GM18507 (cell line): ENCODE measurements around the gene F5.

ENCODE experiments used
- DNase-seq: peaks from one replicate; pipeline ENCODE4 v3.0.0; 2011; ENCODE audit warnings: low read depth; ENCODE audit not compliant: insufficient read length; ENCODE audit errors: extremely low spot score
- FAIRE-seq: peaks from 2 replicates; lab custom pipeline; 2011; peaks lifted over from hg19 to GRCh38; lab: Jason Lieb, UNC

F5 gene

DNA sequence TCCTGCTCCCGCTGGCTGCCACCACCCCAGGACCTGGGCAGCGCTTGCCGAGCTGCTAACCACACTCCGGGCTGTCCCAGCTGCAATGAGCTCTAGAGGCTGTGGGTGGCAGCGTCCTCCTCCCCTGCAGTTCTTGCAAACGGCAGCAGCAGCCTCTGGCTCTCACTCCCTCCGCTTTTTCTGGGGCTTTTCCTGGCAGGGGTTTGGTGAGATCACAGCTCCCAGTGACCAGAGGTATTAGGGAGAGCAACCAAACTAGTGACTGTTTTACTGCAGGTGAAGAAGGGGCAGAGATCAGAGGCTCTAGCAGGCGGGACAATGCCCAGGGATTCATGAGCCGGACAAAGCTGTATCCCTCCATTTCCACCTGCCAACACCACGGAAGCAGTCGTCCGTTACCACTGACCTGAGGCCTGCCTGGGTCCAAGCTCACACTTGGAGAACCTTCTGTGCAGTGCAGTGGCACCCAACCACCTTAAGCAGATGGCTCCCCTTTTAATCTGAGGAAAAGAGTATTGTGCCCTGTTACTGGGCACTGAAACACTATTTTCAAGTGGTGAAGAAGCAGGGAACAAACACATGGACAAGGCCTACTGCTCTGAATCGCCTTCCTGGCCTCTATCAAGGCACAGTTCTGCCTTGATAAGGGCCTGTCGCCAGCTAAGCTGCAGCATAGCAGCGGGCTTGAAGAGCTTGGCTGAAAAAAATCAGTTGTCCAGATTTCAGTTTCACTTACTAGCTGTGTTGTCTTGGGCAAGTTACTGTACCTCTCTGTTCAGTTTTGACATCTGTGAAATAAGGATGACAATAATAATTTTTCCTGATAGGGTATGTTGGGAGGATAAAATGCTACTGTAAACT lies at the start of gene F5:
Gene F5 (minus strand): TSS at position 87 of the 861 bp plus-strand sequence. CDS start 95 bp downstream, outside the sequence.
- FAIRE-seq (peak; percentile 81), DNase-seq (peak; percentile 39)

DNA sequence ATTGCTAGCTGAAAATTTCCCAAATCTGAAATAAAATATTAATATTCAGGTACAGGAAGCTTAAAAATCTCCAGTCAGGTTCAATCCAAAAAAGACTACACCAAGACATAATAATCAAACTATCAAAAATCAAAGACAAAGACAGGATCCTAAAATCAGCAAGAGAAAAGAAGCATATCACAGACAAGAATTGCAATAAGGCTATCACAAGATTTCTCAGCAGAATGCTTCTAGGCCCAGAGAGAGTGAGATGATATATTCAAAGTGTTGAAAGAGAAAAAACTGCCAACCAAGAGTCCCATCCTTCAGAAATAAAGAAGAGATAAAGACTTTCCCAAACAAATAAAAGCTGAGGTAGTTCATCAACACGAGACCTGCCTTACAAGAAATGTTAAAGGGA lies 48.6 kb upstream of the F5 start:
- no peak for FAIRE-seq
- no peak for DNase-seq

DNA sequence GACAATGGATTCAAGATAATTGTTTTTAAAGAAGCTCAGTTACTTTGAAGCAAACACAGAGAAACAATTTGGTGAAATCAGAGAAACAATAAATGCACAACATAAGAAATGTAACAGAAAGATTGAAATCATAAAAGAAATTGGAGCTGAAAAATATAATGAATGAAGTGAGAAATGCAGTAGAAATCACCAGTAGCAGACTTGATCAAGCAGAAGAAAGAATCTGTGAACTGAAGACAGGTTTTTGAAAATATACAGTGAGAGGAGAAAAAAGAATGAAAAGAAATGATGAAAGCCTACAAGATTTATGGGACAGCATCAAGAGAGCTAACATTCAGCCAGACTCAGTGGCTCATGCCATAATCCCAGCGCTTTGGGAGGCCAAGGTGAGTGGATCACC lies 47.9 kb upstream of the F5 start:
- no peak for FAIRE-seq
- DNase-seq = no peak

DNA sequence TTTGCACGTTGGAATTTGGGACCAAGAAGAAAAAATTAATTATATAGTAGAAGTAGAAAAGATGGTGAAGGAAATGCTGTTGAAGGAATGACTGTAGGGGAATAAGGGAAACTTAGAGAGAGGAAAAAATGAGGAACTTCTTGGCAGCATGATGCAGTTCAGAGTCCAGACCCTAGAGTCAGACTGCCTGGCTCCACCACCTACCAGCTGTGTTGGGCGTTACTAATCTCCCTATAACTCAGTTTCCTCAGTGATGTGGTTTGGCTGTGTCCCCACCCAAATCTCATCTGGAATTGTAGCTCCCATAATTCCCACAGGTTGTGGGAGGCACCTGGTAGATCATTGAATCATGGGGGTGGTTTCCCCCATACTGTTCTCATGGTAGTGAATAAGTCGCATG lies 45.0 kb upstream of the F5 start:
- no peak for FAIRE-seq
- DNase-seq = no peak

DNA sequence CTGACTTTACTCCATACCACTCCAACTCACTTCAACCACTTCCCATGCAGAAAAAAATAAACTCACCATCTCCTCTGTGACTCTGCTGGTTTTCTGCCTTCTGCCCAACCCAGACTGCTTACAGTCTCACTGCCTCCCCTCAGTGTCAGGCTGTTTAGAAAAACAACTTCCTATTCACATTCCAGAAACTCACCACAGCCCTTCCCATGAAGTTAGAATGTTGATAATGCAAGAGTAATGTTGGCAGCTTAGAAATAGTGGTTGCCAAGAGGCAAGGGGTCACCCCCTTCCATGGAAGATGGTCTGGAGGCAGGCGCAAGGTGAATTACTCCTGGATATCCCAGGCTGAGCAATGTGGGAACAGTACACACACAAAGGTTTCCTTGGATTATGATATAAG lies 43.7 kb upstream of the F5 start, which contains the start of gene SELP:
Gene SELP (minus strand): TSS at position 119 of the 400 bp plus-strand sequence. CDS start 50 bp downstream, at position 69.
- DNase-seq = no peak
- FAIRE-seq = no peak

DNA sequence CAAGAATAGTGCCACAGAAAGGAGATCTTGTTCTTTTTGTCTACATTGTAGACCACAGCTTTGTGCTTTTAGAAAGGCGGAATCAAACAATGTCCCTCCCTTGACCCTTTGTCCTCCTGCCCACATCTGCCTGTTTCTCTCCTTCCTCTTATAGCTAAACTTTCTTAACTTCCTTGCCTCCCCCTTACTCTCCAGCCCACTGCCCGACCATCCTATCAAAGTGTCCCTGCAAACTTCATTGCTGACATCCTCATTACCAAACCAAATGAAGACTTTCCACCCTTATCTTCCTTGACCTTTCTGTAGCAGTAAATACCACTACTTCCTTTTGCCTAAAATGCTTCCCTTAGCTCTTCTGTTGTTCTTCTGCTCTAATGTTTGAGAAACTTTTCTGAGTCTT lies 38.6 kb upstream of the F5 start:
- FAIRE-seq (no peak), DNase-seq (no peak)

DNA sequence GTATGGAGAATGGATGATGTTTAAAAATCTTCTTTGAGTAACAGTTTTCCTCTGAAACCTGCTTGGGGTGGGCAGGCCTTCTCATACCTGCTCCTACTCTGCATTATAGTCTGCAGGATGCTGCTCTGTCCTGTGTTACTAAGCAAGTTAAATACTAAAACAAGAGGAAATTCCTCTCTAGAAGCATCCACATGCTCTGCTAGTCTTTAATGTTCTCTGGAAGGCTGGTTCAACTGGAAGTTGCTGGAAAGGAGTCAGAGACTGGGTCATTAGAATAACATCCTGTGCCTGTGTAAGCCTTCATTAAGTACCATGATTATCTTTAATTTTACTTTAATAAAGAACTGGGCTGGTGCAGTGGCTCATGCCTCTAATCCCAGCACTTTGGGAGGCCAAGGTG lies 37.8 kb upstream of the F5 start:
- DNase-seq (no peak), FAIRE-seq (no peak)

DNA sequence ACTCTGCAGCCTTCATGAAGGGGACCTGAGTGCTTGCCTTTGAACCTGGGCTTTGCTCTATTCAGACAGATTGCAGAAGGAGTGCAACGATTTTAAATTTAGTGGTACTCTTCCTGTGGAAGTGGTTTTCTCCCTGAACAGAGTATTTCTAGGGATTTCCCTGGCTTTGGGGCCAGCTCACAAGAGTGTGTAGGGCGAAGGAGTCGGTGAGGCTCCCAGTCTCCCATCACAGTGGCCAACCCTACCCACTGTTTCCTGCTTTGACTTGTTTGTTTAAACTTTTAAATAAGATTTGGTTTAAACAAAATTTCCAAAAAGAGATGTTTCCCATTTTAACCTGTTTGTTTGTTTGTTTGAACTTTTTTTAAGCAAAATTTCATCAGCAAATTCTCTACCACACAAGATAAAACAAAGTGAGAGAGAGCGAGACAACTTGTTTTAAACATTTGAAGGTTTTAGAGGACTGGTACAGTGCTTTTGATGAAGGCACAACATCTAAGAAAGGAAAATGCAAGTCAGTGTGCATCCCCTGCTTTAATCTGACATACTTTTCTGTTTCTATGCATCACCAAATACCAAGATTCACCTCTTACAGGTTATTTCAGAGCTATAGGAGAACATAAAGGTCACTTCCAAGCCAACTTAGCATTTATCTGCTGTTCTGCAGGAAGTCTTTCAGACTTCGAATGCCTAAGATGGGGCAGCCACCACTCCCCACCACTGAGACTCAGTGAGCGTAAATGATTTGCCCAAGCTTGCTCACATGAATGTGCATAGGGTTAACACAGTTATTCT lies 37.0 kb upstream of the F5 start:
- FAIRE-seq (no peak), DNase-seq (no peak)

DNA sequence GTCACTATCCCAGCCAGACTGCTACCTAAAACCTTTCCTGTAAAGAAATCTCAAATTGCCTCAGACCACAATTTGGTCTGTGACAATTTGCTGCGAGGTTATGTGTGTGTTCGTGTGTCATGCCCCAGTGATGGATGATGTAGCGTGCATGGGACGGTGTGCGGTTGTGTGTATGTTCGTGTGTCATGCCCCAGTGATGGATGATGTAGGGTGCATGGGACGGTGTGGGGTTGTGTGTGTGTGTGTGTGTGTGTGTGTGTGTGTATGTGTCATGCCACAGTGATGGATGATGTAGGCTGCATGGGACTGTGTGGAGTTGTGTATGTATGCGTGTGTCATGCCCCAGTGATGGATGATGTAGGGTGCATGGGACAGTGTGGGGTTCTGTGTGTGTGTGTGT lies 34.3 kb upstream of the F5 start:
- FAIRE-seq = no peak
- no peak for DNase-seq

DNA sequence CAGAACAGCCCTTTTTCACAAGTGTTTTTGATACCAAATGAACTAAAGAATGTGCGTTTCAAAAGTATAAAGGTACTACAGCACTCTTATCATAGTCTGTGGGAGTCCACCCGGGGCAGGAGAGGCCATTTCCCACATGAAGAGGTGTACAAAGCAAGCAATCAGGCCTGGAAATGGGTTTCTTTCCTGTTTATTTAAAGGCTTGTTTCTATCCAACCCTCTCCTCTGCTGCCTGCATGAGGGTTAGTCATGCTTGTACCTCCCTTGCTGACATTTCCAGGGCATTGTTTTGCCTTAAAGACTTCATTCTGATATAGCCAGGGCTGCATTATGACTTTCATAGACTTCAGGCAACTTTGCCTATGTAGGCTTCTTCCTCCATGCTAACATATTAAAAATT lies 32.1 kb upstream of the F5 start:
- FAIRE-seq (no peak), DNase-seq (no peak)

DNA sequence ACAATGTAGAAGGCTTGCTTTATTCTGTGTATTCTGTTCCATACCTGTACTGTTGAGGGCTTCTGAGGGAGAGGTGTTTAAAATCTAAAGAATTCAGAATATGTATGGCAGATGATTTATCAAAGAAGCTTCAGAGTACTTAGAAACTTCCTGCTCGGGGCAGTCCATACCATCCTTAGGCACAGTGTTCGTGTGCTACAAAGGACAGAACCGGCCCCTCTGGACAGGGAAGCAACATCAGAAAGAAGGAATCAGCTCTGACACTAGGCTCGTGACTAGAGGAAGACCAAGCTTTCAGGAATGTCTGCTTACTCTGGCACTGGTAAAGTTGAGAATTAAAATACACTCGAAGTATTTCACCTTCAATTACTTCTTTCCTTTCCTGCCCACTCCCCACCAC lies 29.5 kb upstream of the F5 start:
- FAIRE-seq (no peak), DNase-seq (no peak)

DNA sequence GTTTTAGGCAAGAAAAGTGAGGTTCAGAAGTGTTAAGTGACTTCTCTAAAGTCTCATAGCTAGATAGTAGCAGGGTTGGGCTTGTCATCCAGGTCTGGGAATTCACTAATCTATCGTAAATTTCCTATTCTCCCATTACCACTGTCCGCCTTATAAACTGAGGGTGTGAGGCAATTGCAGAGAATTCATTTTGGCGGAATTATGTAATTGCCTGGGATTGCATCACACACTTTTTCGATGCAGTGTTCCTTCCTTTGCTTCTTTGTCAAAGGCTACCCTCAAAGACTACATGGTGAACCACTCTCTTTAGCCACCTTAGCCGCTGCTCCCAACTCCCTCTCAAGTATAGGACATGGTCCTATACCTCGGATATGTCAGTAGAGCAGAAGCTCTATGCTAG lies 24.6 kb upstream of the F5 start:
- DNase-seq = no peak
- FAIRE-seq = no peak

DNA sequence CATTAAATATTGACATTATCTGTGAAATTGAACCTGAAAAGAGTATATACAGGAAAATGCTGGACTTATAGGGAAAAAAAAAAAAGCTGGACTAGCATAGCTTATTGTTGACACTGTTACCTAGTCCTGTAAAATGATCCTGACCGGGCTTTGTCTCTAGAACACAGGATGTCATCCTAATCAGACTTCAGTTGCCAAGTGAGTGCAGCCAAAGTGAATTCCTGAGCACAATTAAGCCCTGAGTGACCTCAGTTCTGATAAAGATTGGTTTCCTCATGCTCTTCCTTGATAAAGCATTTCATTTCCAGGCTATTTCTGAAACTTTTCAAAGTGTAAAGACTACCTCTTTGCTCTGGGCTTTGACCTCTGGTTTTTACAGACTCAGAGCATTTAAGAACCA lies 23.8 kb upstream of the F5 start:
- no peak for DNase-seq
- FAIRE-seq = no peak

DNA sequence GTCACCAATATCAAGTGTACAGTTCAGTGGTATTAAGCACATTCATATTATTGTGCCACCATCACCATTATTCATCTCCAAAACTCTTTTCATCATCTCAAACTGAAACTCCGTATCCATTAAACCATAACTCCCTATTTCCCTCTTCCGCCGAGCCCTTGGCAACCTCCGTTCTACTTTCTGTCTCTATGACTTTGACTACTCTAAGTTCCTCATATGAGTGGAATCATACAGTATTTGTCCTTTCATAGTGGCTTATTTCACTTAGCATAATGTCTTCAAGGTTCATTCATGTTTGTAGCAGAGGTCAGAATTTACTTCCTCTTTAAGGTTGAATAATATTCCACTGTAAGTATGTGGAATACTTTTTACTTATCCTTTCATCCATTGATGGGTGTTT lies 21.9 kb upstream of the F5 start:
- DNase-seq (no peak), FAIRE-seq (no peak)

DNA sequence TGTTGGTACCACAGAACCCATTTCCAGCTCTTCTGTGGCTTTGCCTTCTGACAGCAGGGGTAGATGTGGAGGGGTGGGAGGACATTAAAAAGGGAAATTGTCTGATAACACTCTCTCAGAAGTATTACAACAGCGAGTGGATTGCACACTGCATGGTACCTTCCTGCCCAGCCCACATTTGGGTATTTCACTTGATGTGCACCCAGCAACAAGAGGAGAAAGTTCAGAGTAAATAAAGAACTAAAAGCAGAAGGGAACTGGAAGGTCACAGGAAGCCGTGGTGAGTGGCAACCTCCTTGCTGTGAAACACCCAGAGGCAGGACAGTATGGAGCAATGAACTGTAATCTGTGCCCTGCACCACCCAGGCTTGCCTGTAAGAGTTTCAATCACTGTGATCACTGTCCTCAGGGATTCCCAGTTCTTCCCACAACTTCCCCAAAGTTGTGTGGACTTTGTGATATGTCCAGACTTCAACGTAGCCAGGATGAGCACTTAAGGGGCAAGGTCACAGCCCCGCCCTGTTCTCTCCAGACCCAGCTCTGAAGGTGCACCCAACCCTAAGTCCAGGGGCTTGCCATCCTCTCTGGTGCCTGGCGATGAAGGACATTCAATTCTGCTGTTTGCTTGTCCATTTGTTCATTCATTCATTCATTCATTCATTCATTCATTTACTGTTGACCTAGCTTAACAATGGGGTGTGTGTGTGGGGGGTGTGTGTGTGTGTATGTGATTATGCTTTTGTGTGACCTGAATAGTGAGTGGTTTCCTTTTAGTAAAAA lies 18.7 kb upstream of the F5 start:
- peak; percentile 84 for FAIRE-seq
- DNase-seq = no peak

DNA sequence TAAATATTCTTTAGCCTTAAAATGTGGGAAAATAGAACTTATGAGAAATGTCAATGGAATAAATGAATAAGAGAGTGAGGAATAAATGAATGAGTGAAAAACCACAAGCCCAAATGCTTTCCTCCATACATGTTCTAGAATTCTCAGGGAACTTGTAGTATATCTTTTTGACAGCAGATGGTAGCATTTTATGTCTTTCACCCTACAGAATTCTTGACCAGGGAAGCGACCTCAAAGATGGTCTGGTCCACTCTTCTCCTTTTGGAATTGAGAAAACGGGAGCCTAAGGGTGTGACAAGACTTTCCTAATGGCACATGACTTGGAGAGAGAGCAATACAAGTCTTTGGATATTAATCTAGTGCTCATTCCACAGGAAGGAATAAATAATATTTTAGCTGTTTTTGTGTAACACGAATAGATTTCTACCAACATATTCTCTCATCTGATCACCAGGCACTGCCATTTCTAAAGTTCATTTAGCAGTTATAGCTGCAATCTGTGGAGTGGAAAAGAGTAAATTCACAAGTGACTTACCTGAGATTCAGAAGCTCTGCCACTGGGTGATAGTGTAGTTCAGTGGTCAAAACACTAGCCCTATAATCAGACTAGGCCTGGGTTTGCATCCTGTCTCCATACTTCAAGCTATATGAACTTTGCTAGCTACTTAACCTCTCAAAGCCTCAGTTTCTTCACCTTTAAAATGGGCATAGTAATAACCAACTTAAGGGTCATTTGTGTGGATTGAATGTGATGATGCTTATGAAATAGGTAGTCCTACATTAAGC lies 15.0 kb upstream of the F5 start:
- FAIRE-seq = peak; percentile 73
- DNase-seq = no peak

DNA sequence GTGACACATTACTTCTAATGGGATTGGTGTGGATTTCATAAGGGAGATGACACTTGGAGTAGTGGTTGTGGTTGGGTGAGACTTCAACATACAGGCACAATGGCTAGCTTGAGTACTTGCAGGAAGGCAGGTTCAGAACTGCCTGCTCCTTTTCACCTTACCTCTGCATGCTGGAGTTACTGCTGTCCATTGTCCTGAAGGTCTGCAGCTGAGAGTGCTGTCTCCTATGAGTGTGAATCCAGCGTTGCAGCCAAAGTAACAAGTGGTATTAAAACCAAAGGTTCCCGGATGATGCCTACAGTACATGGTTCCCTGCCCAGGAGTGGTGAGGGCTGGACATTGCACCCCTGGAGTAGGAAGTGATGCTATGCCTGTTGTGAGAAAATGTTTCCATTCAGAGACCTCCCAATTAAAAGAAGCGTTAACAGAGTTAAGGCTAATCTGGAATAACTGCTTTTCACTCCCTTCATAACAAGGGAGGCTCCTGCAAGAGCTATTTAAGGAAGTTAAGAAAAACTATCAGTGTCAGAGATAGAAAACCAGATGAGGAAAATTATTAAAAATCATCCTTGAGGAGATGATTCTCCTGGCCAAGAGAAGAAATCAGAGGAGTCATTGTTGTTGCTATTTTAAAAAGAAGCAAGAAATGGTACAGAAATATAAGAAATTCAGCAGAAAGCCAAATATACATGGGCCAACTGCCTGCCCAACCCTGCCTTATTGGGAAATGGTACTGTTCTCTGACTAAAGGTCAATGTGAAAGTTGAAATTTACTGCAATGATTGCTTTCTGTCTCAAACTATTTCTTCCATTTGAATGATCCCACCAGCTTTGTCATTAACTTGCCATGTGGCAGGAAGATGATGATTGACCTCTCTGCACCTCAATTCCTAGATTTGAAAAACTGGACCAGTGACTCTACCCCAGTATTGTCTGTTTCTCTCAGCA lies 9.8 kb upstream of the F5 start:
- peak; percentile 66 for FAIRE-seq
- DNase-seq = no peak

DNA sequence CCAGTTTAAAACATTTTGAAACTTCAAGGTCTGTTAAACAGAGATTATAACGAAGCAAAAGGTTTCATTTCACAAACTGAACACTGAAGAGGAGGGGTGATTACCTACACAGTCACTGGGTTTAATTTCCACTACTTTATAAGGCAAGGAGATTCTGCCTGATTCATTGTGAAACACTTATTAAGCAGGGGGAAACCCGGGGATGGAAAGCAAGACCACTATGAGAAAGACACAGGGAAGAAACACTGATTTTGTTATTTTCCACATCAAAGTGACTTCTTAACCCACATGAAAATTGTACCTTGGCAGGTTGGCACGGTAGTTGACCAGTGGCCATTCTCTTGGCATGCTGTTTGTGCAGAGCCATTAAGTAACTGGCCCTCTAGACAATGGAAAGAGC lies 8.1 kb upstream of the F5 start:
- DNase-seq (no peak), FAIRE-seq (peak; percentile 75)
